ENCODE measurements around the gene MZF1.

The MZF1 gene

GRCh38 chr19:58515259-58515658, 57.9 kb downstream of the MZF1 start:
- Mint-ChIP-seq H3K27ac (peak overlapping the region; percentile 19 to 81 (median 51)), H3K36me3 (ENCODE audit: low read depth) (peaks cover 7% of the 10 kb centered on the region), H3K9me3 (no peaks in the 10 kb centered on the region), H3K4me3 (peak overlapping the region; percentile 60 to 79 (median 75)), H3K27me3 (ENCODE audit: low read depth) (no peaks in the 10 kb centered on the region), H3K4me1 (peaks cover 25% of the 10 kb centered on the region)
- TF ChIP-seq, protein P1, sequence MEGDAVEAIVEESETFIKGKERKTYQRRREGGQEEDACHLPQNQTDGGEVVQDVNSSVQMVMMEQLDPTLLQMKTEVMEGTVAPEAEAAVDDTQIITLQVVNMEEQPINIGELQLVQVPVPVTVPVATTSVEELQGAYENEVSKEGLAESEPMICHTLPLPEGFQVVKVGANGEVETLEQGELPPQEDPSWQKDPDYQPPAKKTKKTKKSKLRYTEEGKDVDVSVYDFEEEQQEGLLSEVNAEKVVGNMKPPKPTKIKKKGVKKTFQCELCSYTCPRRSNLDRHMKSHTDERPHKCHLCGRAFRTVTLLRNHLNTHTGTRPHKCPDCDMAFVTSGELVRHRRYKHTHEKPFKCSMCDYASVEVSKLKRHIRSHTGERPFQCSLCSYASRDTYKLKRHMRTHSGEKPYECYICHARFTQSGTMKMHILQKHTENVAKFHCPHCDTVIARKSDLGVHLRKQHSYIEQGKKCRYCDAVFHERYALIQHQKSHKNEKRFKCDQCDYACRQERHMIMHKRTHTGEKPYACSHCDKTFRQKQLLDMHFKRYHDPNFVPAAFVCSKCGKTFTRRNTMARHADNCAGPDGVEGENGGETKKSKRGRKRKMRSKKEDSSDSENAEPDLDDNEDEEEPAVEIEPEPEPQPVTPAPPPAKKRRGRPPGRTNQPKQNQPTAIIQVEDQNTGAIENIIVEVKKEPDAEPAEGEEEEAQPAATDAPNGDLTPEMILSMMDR (IDR thresholded peaks at IDR 0.05; ENCODE audit: unreplicated experiment in 3 of 3), result no peak

GRCh38 chr19:58514564-58515022, 58.5 kb downstream of the MZF1 start:
- Mint-ChIP-seq H3K9me3 (no peaks in the 10 kb centered on the region), H3K27me3 (ENCODE audit: low read depth) (no peaks in the 10 kb centered on the region), H3K27ac (peak overlapping the region; percentile 59 to 88 (median 84)), H3K4me1 (peaks cover 19% of the 10 kb centered on the region), H3K4me3 (peak overlapping the region; percentile 84 to 90 (median 89)), H3K36me3 (ENCODE audit: low read depth) (peaks cover 7% of the 10 kb centered on the region)
- TF ChIP-seq, protein P1 (IDR thresholded peaks at IDR 0.05; ENCODE audit: unreplicated experiment in 3 of 3), result no peak

DNA sequence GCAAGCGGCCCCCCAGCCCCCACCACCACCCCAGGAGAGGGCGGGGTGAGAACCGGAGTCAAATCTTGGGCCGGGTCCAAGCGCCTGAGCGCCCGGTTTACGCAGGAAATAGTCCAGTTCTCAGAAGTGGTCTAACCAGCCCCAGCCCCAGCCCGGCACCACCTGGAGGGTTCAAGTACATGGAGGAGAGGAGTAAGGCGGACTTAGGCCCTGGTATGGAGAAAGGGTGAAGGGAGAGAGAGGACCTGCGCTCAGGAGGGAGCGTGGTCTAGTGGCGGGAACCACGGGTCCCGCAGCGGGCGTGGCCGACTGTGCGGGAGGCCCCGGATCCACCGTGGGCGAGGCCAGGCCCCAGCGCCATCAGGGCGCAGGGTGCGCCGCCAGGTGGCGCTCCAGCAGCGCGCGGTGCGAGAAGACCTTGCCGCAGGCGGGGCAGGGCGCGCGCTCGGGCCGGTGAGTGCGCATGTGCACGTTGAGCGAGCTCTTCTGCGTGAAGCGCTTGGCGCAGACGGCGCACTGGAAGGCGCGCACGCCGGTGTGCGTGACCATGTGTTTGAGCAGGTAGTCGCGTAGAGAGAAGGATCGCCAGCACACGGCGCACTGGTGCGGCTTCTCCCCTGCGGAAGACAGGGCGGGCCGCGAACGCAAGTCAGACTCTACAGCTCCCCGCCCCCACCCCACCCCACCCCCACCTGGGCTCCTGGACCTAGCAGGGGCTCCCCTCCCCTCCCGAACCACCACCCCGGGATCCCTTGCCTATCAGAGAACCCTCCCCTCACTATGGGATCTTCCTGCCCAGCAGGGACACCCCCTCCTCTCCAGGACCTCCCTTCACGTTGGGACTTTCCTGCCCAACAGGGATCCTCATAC, 59.2 kb downstream of the MZF1 start:
- peaks cover 16% of the 10 kb centered on the region for H3K4me1 Mint-ChIP-seq
- peaks cover 7% of the 10 kb centered on the region for H3K36me3 Mint-ChIP-seq (ENCODE audit: low read depth)
- peak overlapping the region; percentile 84 to 90 (median 89) for H3K4me3 Mint-ChIP-seq
- H3K27ac Mint-ChIP-seq, result peak overlapping the region; percentile 59 to 88 (median 84)
- TF ChIP-seq, protein P1 (IDR thresholded peaks at IDR 0.05; ENCODE audit: unreplicated experiment in 3 of 3), result peak; percentile 98 to 99 (median 99)
- no peaks in the 10 kb centered on the region for H3K27me3 Mint-ChIP-seq (ENCODE audit: low read depth)
- no peaks in the 10 kb centered on the region for H3K9me3 Mint-ChIP-seq

- Mint-ChIP-seq H3K9me3 (no peaks in the 10 kb centered on the region), H3K4me3 (peak overlapping the region in 1 of 3 experiments; percentile 68), H3K27ac (no peak overlapping the region), H3K27me3 (ENCODE audit: low read depth) (no peaks in the 10 kb centered on the region), H3K4me1 (peaks cover 12% of the 10 kb centered on the region), H3K36me3 (ENCODE audit: low read depth) (peaks cover 7% of the 10 kb centered on the region)
- TF ChIP-seq, protein P1 (IDR thresholded peaks at IDR 0.05; ENCODE audit: unreplicated experiment in 3 of 3), result no peak
These were observed 59.9 kb downstream of the MZF1 start for GRCh38 chr19:58513213-58513693.

Data from nephron (organoid).